ENCODE data around the gene KLHDC8A. TPM values are rescaled to one million over a fixed set of nuclear protein-coding genes. Genes with fewer than 3 reads are reported as not detected.

Gene KLHDC8A
- polyA plus RNA-seq, 3 donors from 2014 or later: not detected

- DNase-seq: no peak
- H3K27ac Mint-ChIP-seq: no peak overlapping the region
- no peaks in the 10 kb centered on the region for H3K9me3 Mint-ChIP-seq
- no peak overlapping the region for H3K4me3 Mint-ChIP-seq
- H3K27me3 Mint-ChIP-seq (ENCODE audit: low read depth in 3 of 3): peaks cover 3 to 10% (median 8%) of the 10 kb centered on the region in 3 donors
- H3K4me1 Mint-ChIP-seq: no peaks in the 10 kb centered on the region
- H3K36me3 Mint-ChIP-seq: no peaks in the 10 kb centered on the region
These were observed 3.2 kb upstream of the KLHDC8A start for GRCh38 chr1:205359771-205360565.

GRCh38 chr1:205358579-205358978, 1.9 kb upstream of the KLHDC8A start:
- no peak overlapping the region for H3K27ac Mint-ChIP-seq
- no peak for DNase-seq
- peaks cover 5 to 10% (median 8%) of the 10 kb centered on the region in 3 donors for H3K27me3 Mint-ChIP-seq (ENCODE audit: low read depth in 3 of 3)
- H3K9me3 Mint-ChIP-seq: no peaks in the 10 kb centered on the region
- no peaks in the 10 kb centered on the region for H3K4me1 Mint-ChIP-seq
- no peaks in the 10 kb centered on the region for H3K36me3 Mint-ChIP-seq
- H3K4me3 Mint-ChIP-seq: no peak overlapping the region

DNA sequence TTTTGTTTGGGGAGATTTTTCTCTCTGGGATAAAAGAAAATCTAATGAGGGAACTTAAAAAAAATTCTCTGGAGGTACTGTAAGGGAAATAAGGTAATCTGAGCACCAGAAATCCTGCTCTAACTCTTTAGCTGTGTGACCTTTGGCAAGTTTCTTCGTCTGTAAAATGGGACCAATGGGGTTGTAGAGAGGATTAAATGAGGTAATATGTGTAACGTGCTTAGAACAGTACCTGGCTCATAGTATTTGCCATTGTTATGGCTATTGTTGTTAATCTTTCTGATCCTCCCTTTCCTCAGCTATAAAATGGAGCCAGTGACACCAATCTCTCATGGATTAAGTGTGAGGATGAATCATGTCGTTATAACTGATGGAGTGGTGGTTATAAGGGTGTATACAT, 845 bp upstream of the KLHDC8A start:
- Mint-ChIP-seq H3K4me3 (no peak overlapping the region), H3K4me1 (no peaks in the 10 kb centered on the region), H3K27ac (no peak overlapping the region), H3K9me3 (no peaks in the 10 kb centered on the region), H3K36me3 (no peaks in the 10 kb centered on the region), H3K27me3 (ENCODE audit: low read depth in 3 of 3) (peaks cover 5 to 8% (median 8%) of the 10 kb centered on the region in 3 donors)
- no peak for DNase-seq

- no peak overlapping the region for H3K4me3 Mint-ChIP-seq
These were observed 1.7 kb downstream of the KLHDC8A start for GRCh38 chr1:205355075-205355453.

GRCh38 chr1:205354259-205355074, 2.3 kb downstream of the KLHDC8A start:
- no peaks in the 10 kb centered on the region for H3K9me3 Mint-ChIP-seq
- no peaks in the 10 kb centered on the region for H3K36me3 Mint-ChIP-seq
- peaks cover 3 to 8% (median 8%) of the 10 kb centered on the region in 3 donors for H3K27me3 Mint-ChIP-seq (ENCODE audit: low read depth in 3 of 3)
- no peak overlapping the region for H3K4me3 Mint-ChIP-seq
- H3K4me1 Mint-ChIP-seq: no peaks in the 10 kb centered on the region
- peak; percentile 38 to 59 (median 49) for DNase-seq
- H3K27ac Mint-ChIP-seq: no peak overlapping the region

More at GRCh38 chr1:205355075-205355453, 1.7 kb downstream of the KLHDC8A start:
- Mint-ChIP-seq H3K27me3 (ENCODE audit: low read depth in 3 of 3) (peaks cover 3 to 8% (median 8%) of the 10 kb centered on the region in 3 donors), H3K36me3 (no peaks in the 10 kb centered on the region), H3K27ac (no peak overlapping the region), H3K4me1 (no peaks in the 10 kb centered on the region), H3K9me3 (no peaks in the 10 kb centered on the region)
- DNase-seq: no peak

DNA sequence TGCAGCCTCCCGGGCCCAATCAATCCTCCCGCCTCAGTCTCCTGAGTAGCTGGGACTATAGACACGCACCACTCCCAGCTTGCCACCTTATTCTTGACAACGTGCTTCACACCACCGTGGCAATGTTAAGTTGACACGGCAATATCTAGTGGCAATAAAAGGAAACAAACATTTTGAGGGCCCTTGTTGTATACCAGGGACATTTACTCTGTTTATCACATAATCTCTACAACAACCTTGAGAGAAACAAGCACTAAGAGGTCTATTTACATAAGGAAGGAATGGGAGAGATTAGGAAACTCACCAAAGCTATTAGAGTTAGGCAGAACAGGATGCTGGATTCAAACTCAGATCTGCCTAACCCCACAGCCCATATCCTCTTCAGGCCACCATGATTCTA, 3.1 kb downstream of the KLHDC8A start:
- no peak overlapping the region for H3K4me3 Mint-ChIP-seq
- H3K4me1 Mint-ChIP-seq: no peaks in the 10 kb centered on the region
- H3K27me3 Mint-ChIP-seq (ENCODE audit: low read depth in 3 of 3): peaks cover 3 to 13% (median 8%) of the 10 kb centered on the region in 3 donors
- H3K27ac Mint-ChIP-seq: no peak overlapping the region
- no peaks in the 10 kb centered on the region for H3K36me3 Mint-ChIP-seq
- no peaks in the 10 kb centered on the region for H3K9me3 Mint-ChIP-seq
- DNase-seq: no peak

DNA sequence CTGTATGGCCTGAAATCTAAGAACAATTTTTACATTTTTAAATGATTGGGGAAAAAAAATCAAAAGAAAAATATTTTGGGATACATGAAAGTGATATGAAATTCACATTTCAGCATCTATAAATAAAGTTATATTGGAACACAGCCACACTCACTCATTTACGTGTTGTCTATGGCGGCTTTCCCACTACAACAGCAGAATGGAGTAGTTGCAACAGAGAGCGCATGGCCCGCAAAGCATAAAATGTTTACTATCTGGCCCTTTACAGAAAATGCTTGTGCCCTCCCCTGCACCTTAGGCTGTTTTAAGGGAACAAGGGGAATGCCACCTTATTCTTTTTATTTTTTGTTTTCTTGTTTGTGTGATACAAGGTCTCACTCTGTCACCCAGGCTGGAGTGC, 3.5 kb downstream of the KLHDC8A start:
- no peak overlapping the region for H3K4me3 Mint-ChIP-seq
- no peaks in the 10 kb centered on the region for H3K9me3 Mint-ChIP-seq
- DNase-seq: no peak
- H3K4me1 Mint-ChIP-seq: no peaks in the 10 kb centered on the region
- H3K27me3 Mint-ChIP-seq (ENCODE audit: low read depth in 3 of 3): peaks cover 3 to 13% (median 8%) of the 10 kb centered on the region in 3 donors
- no peaks in the 10 kb centered on the region for H3K36me3 Mint-ChIP-seq
- H3K27ac Mint-ChIP-seq: no peak overlapping the region

- no peaks in the 10 kb centered on the region for H3K36me3 Mint-ChIP-seq
- DNase-seq: no peak
- no peak overlapping the region for H3K4me3 Mint-ChIP-seq
- H3K9me3 Mint-ChIP-seq: no peaks in the 10 kb centered on the region
- H3K27ac Mint-ChIP-seq: no peak overlapping the region
- H3K27me3 Mint-ChIP-seq (ENCODE audit: low read depth in 3 of 3): peaks cover 3 to 9% (median 4%) of the 10 kb centered on the region in 3 donors
- H3K4me1 Mint-ChIP-seq: no peaks in the 10 kb centered on the region
These were observed 4.6 kb downstream of the KLHDC8A start for GRCh38 chr1:205351984-205352713.

DNA sequence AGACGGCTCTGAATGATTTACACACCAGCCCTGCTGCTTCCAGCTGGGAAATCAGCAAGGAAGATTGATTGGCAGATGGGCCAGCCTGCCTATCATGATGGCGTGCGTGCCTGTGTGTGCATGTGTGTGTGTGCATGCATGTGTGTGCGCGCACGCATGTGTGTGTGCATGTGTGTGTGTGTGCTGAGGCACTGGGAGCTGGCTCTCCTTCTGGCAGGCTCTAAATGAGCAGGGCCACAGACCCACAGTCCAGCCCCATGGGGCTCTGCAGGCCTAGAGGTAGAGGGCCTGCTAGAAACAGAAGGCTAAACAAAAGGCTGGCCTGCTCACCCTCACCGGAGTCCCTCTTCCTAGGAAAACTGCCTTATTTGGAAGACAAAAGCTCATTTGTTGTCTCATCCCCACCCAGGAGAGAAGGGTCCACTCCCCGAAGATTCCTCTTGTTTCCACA, 6.0 kb downstream of the KLHDC8A start:
- H3K9me3 Mint-ChIP-seq: no peaks in the 10 kb centered on the region
- H3K27ac Mint-ChIP-seq: no peak overlapping the region
- no peak for DNase-seq
- H3K4me1 Mint-ChIP-seq: no peaks in the 10 kb centered on the region
- H3K4me3 Mint-ChIP-seq: no peak overlapping the region
- peaks cover 7 to 8% (median 8%) of the 10 kb centered on the region in 3 donors for H3K27me3 Mint-ChIP-seq (ENCODE audit: low read depth in 3 of 3)
- peaks cover 0 to 4% (median 0%) of the 10 kb centered on the region in 3 donors for H3K36me3 Mint-ChIP-seq

DNA sequence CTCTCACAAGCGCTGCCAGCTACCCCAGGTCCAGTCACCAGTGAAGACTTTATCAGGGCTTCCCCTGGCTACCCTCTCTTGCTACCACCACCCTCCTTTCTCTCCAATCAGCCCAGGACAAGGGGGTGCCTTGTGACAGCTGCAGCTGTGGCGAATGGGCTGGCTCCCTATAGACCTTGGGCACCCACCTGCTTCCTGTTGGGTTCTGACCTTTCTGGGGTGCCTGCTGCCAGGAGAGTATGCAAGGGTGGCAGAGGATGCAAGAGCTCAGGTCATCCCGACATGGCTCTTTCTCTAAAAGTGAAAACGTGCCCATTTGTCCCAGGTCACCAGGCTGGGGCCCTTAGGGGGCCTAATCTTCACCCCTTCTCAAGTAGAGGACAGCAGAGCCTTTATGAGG, 6.6 kb downstream of the KLHDC8A start:
- Mint-ChIP-seq H3K27ac (no peak overlapping the region), H3K4me3 (no peak overlapping the region), H3K9me3 (no peaks in the 10 kb centered on the region), H3K4me1 (no peaks in the 10 kb centered on the region), H3K27me3 (ENCODE audit: low read depth in 3 of 3) (peaks cover 6 to 11% (median 7%) of the 10 kb centered on the region in 3 donors), H3K36me3 (peaks cover 0 to 4% (median 0%) of the 10 kb centered on the region in 3 donors)
- no peak for DNase-seq

DNA sequence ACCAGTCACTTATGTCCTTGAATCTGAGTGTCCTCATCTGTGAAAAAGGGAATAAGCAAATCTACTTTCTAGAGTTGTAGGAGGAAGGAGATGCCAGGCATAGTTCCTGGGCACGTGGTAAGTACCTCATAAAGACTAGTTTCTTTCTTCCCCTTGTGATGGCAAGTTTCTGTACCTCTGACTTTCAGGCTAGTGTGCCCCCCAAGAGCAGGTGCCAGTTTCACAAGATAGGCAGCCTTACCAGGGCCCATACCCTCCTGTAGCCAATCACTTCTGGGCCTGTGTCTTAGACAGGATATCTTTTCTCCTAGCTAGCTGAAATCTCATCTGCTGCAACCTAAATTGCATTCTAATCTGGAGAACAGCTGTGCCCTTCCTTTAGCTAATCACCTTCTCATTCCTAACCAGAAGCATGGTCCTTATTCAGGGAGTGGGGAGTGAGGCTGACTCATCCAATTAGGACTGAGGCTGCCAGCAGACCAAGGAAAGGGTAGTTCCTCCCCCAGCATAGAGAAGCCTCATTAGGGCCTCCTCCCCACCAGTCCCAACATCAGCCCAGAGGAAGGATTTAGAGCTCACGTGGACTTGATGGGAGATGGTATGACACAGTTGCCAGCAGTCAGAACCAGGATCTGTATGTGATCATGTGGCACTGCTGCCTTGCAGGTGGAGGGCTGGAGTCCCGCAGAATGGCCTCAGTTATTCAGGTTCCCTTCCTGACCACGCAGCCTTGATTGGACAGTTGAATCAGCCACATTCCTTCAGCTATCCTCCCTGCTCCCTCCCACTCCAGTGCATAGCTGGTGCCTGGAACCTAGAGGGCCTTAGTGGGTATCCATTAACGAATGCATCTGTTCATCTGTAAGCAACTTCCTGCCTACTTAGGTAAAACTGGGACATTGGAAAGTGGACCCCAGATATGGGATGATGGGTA, 7.9 kb downstream of the KLHDC8A start:
- peaks cover 7 to 19% (median 15%) of the 10 kb centered on the region in 3 donors for H3K27me3 Mint-ChIP-seq (ENCODE audit: low read depth in 3 of 3)
- H3K36me3 Mint-ChIP-seq: peaks cover 0 to 4% (median 0%) of the 10 kb centered on the region in 3 donors
- peak overlapping the region in 1 of 6 donors; percentile 14 for H3K27ac Mint-ChIP-seq
- H3K9me3 Mint-ChIP-seq: no peaks in the 10 kb centered on the region
- peaks cover 0 to 4% of the 10 kb centered on the region in 2 donors for H3K4me1 Mint-ChIP-seq
- no peak for DNase-seq
- H3K4me3 Mint-ChIP-seq: no peak overlapping the region

- Mint-ChIP-seq H3K27ac (no peak overlapping the region), H3K4me3 (no peak overlapping the region), H3K4me1 (peaks cover 5 to 8% of the 10 kb centered on the region in 2 donors)
These were observed 9.7 kb downstream of the KLHDC8A start for GRCh38 chr1:205346956-205347574.

More at GRCh38 chr1:205346956-205347574, 9.7 kb downstream of the KLHDC8A start:
- no peaks in the 10 kb centered on the region for H3K9me3 Mint-ChIP-seq
- DNase-seq: no peak
- peaks cover 0 to 4% (median 0%) of the 10 kb centered on the region in 3 donors for H3K36me3 Mint-ChIP-seq
- peaks cover 7 to 22% (median 17%) of the 10 kb centered on the region in 3 donors for H3K27me3 Mint-ChIP-seq (ENCODE audit: low read depth in 3 of 3)
